ENCODE data around the gene EDA.

The EDA gene

GRCh38 chrX:69919749-69920148 is 303.8 kb downstream of the EDA start:
- H3K4me3 ChIP-seq (ENCODE audit: low read length in 2 of 2), result no peak overlapping the region
- no peaks in the 10 kb centered on the region for H3K27me3 ChIP-seq (ENCODE audit: control insufficient read depth in 1 of 2, insufficient read depth in 2 of 2, low read length in 2 of 2)
- H3K36me3 ChIP-seq (ENCODE audit: control insufficient read depth in 2 of 2, insufficient read depth in 2 of 2, low read length in 2 of 2), result no peaks in the 10 kb centered on the region
- no peak overlapping the region for H3K9ac ChIP-seq (ENCODE audit: low read length in 2 of 2)
- H3K9me3 ChIP-seq (ENCODE audit: control insufficient read depth in 2 of 2, low read length in 2 of 2), result no peaks in the 10 kb centered on the region
- H3K27ac ChIP-seq (ENCODE audit: low read length), result no peak overlapping the region
- H3K4me1 ChIP-seq (ENCODE audit: control insufficient read depth, insufficient read depth, low read length), result no peaks in the 10 kb centered on the region

GRCh38 chrX:69932323-69932722 is 316.4 kb downstream of the EDA start:
- Histone ChIP-seq H3K9me3 (ENCODE audit: control insufficient read depth in 2 of 2, low read length in 2 of 2) (no peaks in the 10 kb centered on the region), H3K9ac (ENCODE audit: low read length in 2 of 2) (no peak overlapping the region), H3K27ac (ENCODE audit: low read length) (no peak overlapping the region), H3K36me3 (ENCODE audit: control insufficient read depth in 2 of 2, insufficient read depth in 2 of 2, low read length in 2 of 2) (no peaks in the 10 kb centered on the region), H3K4me1 (ENCODE audit: control insufficient read depth, insufficient read depth, low read length) (no peaks in the 10 kb centered on the region), H3K4me3 (ENCODE audit: low read length in 2 of 2) (no peak overlapping the region), H3K27me3 (ENCODE audit: control insufficient read depth in 1 of 2, insufficient read depth in 2 of 2, low read length in 2 of 2) (no peaks in the 10 kb centered on the region)

- Histone ChIP-seq H3K9me3 (ENCODE audit: control insufficient read depth in 2 of 2, low read length in 2 of 2) (no peaks in the 10 kb centered on the region), H3K4me3 (ENCODE audit: low read length in 2 of 2) (no peak overlapping the region), H3K4me1 (ENCODE audit: control insufficient read depth, insufficient read depth, low read length) (no peaks in the 10 kb centered on the region), H3K27ac (ENCODE audit: low read length) (no peak overlapping the region), H3K27me3 (ENCODE audit: control insufficient read depth in 1 of 2, insufficient read depth in 2 of 2, low read length in 2 of 2) (peaks cover 0 to 6% of the 10 kb centered on the region in 2 donors), H3K9ac (ENCODE audit: low read length in 2 of 2) (no peak overlapping the region), H3K36me3 (ENCODE audit: control insufficient read depth in 2 of 2, insufficient read depth in 2 of 2, low read length in 2 of 2) (no peaks in the 10 kb centered on the region)
These were observed 332.4 kb downstream of the EDA start for GRCh38 chrX:69948276-69948797.

GRCh38 chrX:69951753-69952152 is 335.8 kb downstream of the EDA start:
- Histone ChIP-seq H3K9ac (ENCODE audit: low read length in 2 of 2) (no peak overlapping the region), H3K36me3 (ENCODE audit: control insufficient read depth in 2 of 2, insufficient read depth in 2 of 2, low read length in 2 of 2) (no peaks in the 10 kb centered on the region), H3K4me3 (ENCODE audit: low read length in 2 of 2) (no peak overlapping the region), H3K27ac (ENCODE audit: low read length) (no peak overlapping the region), H3K9me3 (ENCODE audit: control insufficient read depth in 2 of 2, low read length in 2 of 2) (no peaks in the 10 kb centered on the region), H3K4me1 (ENCODE audit: control insufficient read depth, insufficient read depth, low read length) (no peaks in the 10 kb centered on the region), H3K27me3 (ENCODE audit: control insufficient read depth in 1 of 2, insufficient read depth in 2 of 2, low read length in 2 of 2) (peaks cover 0 to 4% of the 10 kb centered on the region in 2 donors)

GRCh38 chrX:69959712-69960111 is 343.8 kb downstream of the EDA start:
- Histone ChIP-seq H3K4me3 (ENCODE audit: low read length in 2 of 2) (no peak overlapping the region), H3K4me1 (ENCODE audit: control insufficient read depth, insufficient read depth, low read length) (no peaks in the 10 kb centered on the region), H3K9me3 (ENCODE audit: control insufficient read depth in 2 of 2, low read length in 2 of 2) (no peaks in the 10 kb centered on the region), H3K27ac (ENCODE audit: low read length) (no peak overlapping the region), H3K36me3 (ENCODE audit: control insufficient read depth in 2 of 2, insufficient read depth in 2 of 2, low read length in 2 of 2) (no peaks in the 10 kb centered on the region), H3K27me3 (ENCODE audit: control insufficient read depth in 1 of 2, insufficient read depth in 2 of 2, low read length in 2 of 2) (no peaks in the 10 kb centered on the region), H3K9ac (ENCODE audit: low read length in 2 of 2) (no peak overlapping the region)

GRCh38 chrX:69961365-69962072 is 345.6 kb downstream of the EDA start:
- no peaks in the 10 kb centered on the region for H3K4me1 ChIP-seq (ENCODE audit: control insufficient read depth, insufficient read depth, low read length)

GRCh38 chrX:69968950-69969349 is 353.0 kb downstream of the EDA start:
- no peaks in the 10 kb centered on the region for H3K9me3 ChIP-seq (ENCODE audit: control insufficient read depth in 2 of 2, low read length in 2 of 2)
- no peak overlapping the region for H3K4me3 ChIP-seq (ENCODE audit: low read length in 2 of 2)
- H3K36me3 ChIP-seq (ENCODE audit: control insufficient read depth in 2 of 2, insufficient read depth in 2 of 2, low read length in 2 of 2), result no peaks in the 10 kb centered on the region
- H3K9ac ChIP-seq (ENCODE audit: low read length in 2 of 2), result no peak overlapping the region
- H3K27ac ChIP-seq (ENCODE audit: low read length), result no peak overlapping the region
- H3K27me3 ChIP-seq (ENCODE audit: control insufficient read depth in 1 of 2, insufficient read depth in 2 of 2, low read length in 2 of 2), result no peaks in the 10 kb centered on the region
- H3K4me1 ChIP-seq (ENCODE audit: control insufficient read depth, insufficient read depth, low read length), result no peaks in the 10 kb centered on the region

More at GRCh38 chrX:69961365-69962072, 345.6 kb downstream of the EDA start:
- no peaks in the 10 kb centered on the region for H3K36me3 ChIP-seq (ENCODE audit: control insufficient read depth in 2 of 2, insufficient read depth in 2 of 2, low read length in 2 of 2)
- H3K27ac ChIP-seq (ENCODE audit: low read length), result no peak overlapping the region
- H3K27me3 ChIP-seq (ENCODE audit: control insufficient read depth in 1 of 2, insufficient read depth in 2 of 2, low read length in 2 of 2), result no peaks in the 10 kb centered on the region
- H3K4me3 ChIP-seq (ENCODE audit: low read length in 2 of 2), result no peak overlapping the region
- no peak overlapping the region for H3K9ac ChIP-seq (ENCODE audit: low read length in 2 of 2)
- no peaks in the 10 kb centered on the region for H3K9me3 ChIP-seq (ENCODE audit: control insufficient read depth in 2 of 2, low read length in 2 of 2)

- Histone ChIP-seq H3K36me3 (ENCODE audit: control insufficient read depth in 2 of 2, insufficient read depth in 2 of 2, low read length in 2 of 2) (no peaks in the 10 kb centered on the region), H3K4me1 (ENCODE audit: control insufficient read depth, insufficient read depth, low read length) (no peaks in the 10 kb centered on the region), H3K27me3 (ENCODE audit: control insufficient read depth in 1 of 2, insufficient read depth in 2 of 2, low read length in 2 of 2) (no peaks in the 10 kb centered on the region), H3K27ac (ENCODE audit: low read length) (no peak overlapping the region), H3K9ac (ENCODE audit: low read length in 2 of 2) (no peak overlapping the region), H3K9me3 (ENCODE audit: control insufficient read depth in 2 of 2, low read length in 2 of 2) (no peaks in the 10 kb centered on the region), H3K4me3 (ENCODE audit: low read length in 2 of 2) (no peak overlapping the region)
These were observed 353.5 kb downstream of the EDA start for GRCh38 chrX:69969460-69969859.

GRCh38 chrX:69987691-69988090 is 371.8 kb downstream of the EDA start:
- no peak overlapping the region for H3K4me3 ChIP-seq (ENCODE audit: low read length in 2 of 2)
- no peaks in the 10 kb centered on the region for H3K36me3 ChIP-seq (ENCODE audit: control insufficient read depth in 2 of 2, insufficient read depth in 2 of 2, low read length in 2 of 2)
- H3K4me1 ChIP-seq (ENCODE audit: control insufficient read depth, insufficient read depth, low read length), result no peaks in the 10 kb centered on the region
- peaks cover 0 to 3% of the 10 kb centered on the region in 2 donors for H3K27me3 ChIP-seq (ENCODE audit: control insufficient read depth in 1 of 2, insufficient read depth in 2 of 2, low read length in 2 of 2)
- H3K9me3 ChIP-seq (ENCODE audit: control insufficient read depth in 2 of 2, low read length in 2 of 2), result no peaks in the 10 kb centered on the region
- no peak overlapping the region for H3K9ac ChIP-seq (ENCODE audit: low read length in 2 of 2)
- H3K27ac ChIP-seq (ENCODE audit: low read length), result no peak overlapping the region

- no peaks in the 10 kb centered on the region for H3K4me1 ChIP-seq (ENCODE audit: control insufficient read depth, insufficient read depth, low read length)
- no peak overlapping the region for H3K4me3 ChIP-seq (ENCODE audit: low read length in 2 of 2)
- no peak overlapping the region for H3K27ac ChIP-seq (ENCODE audit: low read length)
- peaks cover 0 to 3% of the 10 kb centered on the region in 2 donors for H3K27me3 ChIP-seq (ENCODE audit: control insufficient read depth in 1 of 2, insufficient read depth in 2 of 2, low read length in 2 of 2)
- H3K9me3 ChIP-seq (ENCODE audit: control insufficient read depth in 2 of 2, low read length in 2 of 2), result no peaks in the 10 kb centered on the region
- H3K9ac ChIP-seq (ENCODE audit: low read length in 2 of 2), result no peak overlapping the region
- no peaks in the 10 kb centered on the region for H3K36me3 ChIP-seq (ENCODE audit: control insufficient read depth in 2 of 2, insufficient read depth in 2 of 2, low read length in 2 of 2)
These were observed 373.1 kb downstream of the EDA start for GRCh38 chrX:69988955-69989394.

- H3K27me3 ChIP-seq (ENCODE audit: control insufficient read depth in 1 of 2, insufficient read depth in 2 of 2, low read length in 2 of 2), result peaks cover 0 to 3% of the 10 kb centered on the region in 2 donors
- H3K4me3 ChIP-seq (ENCODE audit: low read length in 2 of 2), result no peak overlapping the region
- H3K4me1 ChIP-seq (ENCODE audit: control insufficient read depth, insufficient read depth, low read length), result no peaks in the 10 kb centered on the region
- no peaks in the 10 kb centered on the region for H3K36me3 ChIP-seq (ENCODE audit: control insufficient read depth in 2 of 2, insufficient read depth in 2 of 2, low read length in 2 of 2)
- no peaks in the 10 kb centered on the region for H3K9me3 ChIP-seq (ENCODE audit: control insufficient read depth in 2 of 2, low read length in 2 of 2)
- H3K9ac ChIP-seq (ENCODE audit: low read length in 2 of 2), result no peak overlapping the region
- no peak overlapping the region for H3K27ac ChIP-seq (ENCODE audit: low read length)
These were observed 375.8 kb downstream of the EDA start for GRCh38 chrX:69991685-69992084.
